Ovary (tissue), 9 donors: ENCODE data around the gene CXCR5. TPM values are rescaled to one million over a fixed set of nuclear protein-coding genes. Genes with fewer than 3 reads are reported as not detected.

Experiments used
- DNase-seq, 5 donors: peaks; one replicate each; pipeline ENCODE4 v3.0.0-alpha.2; 2019 to 2020
- H3K27ac ChIP-seq, 2 donors: fragments of 200-600 bp; one replicate each; pipeline versions ENCODE4 v1.5.1 to v1.8.0; 2019 to 2022
- H3K27me3 ChIP-seq: fragments of 200-600 bp; one replicate; pipeline ENCODE4 v1.8.0; 2022
- H3K36me3 ChIP-seq: fragments of 200-600 bp; sonication (generic); one replicate; pipeline ENCODE4 v1.5.1; 2019
- H3K4me1 ChIP-seq: one replicate; pipeline ENCODE4 v1.8.1; 2013; ENCODE audit warnings: mild to moderate bottlenecking, moderate library complexity; ENCODE audit not compliant: insufficient read depth
- H3K4me3 ChIP-seq: fragments of 200-600 bp; sonication (generic); one replicate; pipeline ENCODE4 v1.5.1; 2017
- H3K9me3 ChIP-seq, 2 donors: fragments of 200-600 bp in 1 of 2; sonication (generic) in 1 of 2; one replicate each; pipeline versions ENCODE4 v1.5.1 to v1.8.1; 2013 to 2019; ENCODE audit warnings: mild to moderate bottlenecking in 1 of 2, moderate library complexity in 1 of 2
- EP300 ChIP-seq: sonication (generic); formaldehyde crosslinking; IDR thresholded peaks from one replicate; pipeline ENCODE4 v1.6.1; 2017; ENCODE audit warnings: antibody characterized with exemption
- POLR2A ChIP-seq: fragments of 450-650 bp; IDR thresholded peaks from one replicate; pipeline ENCODE4 v1.6.1; 2017; ENCODE audit warnings: antibody characterized with exemption, mild to moderate bottlenecking, moderate library complexity
- WGBS, 3 donors: extraction: QIAGEN DNeasy Blood & Tissue Kit in 1 of 3; methylation state at CpG; one replicate each; pipeline versions ENCODE4 v1.1.5 to v1.1.7; 2013 to 2017; 5-methylcytosine and 5-hydroxymethylcytosine counted together
- intact Hi-C, 4 donors: fragments of 100-400 bp; cut with DNase I; formaldehyde crosslinking; loops; one replicate each; pipeline versions ENCODE4 v1.11.0 to v1.15.1; 2022 to 2023
- polyA plus RNA-seq, 2 donors: library from polyadenylated mRNA; stranded (reverse); fragments of 200-250 nt in 1 of 2; fragments of 350-450 nt in 1 of 2; fragmentation: Illumina TruSeq in 1 of 2; extraction: RNeasy Lipid Tissue Mini Kit (QIAGEN cat#74804) in 1 of 2; gene quantifications; one replicate each; pipeline ENCODE4 v1.2.3, GENCODE V29; 2013 to 2014
- total RNA-seq, 7 donors: library from RNA; depleted of rRNA in 2 of 7; stranded (reverse); fragments of >200 nt in 2 of 7; fragmentation: NEBNext Ultra II Directional in 3 of 7; extraction: Animal tissue kit (Norgen Biotek cat#: 25700) in 3 of 7; gene quantifications; one replicate each; pipeline versions ENCODE4 v1.1.0 to v1.2.4, GENCODE V29; 2016 to 2023
- TF ChIP-seq, protein P1 (sequence below), 3 donors: fragments of 450-650 bp in 2 of 3; fragments of 200-600 bp in 1 of 3; IDR thresholded peaks; one replicate each; pipeline versions ENCODE4 v1.5.1 to v1.8.0; 2016 to 2022; ENCODE audit warnings: antibody characterized with exemption in 3 of 3, mild to moderate bottlenecking in 1 of 3
- donor health status: DM: no; HTN: no; CAD: no; lungs with moderate emphysema.
- donor health status: DM: no; HTN: no; CAD: no.
- donor health status: Bipolar disorder and iron deficiency.
- donor health status: DM: yes; HTN: yes; CAD: no.
- donor health status: DM: no; HTN: no; CAD: no.
- donor health status: DM: yes; HTN: yes; CAD: no.

CXCR5 gene
- total and polyA plus RNA-seq, 9 donors: 0.05 to 0.17 TPM; not detected in 7

DNA sequence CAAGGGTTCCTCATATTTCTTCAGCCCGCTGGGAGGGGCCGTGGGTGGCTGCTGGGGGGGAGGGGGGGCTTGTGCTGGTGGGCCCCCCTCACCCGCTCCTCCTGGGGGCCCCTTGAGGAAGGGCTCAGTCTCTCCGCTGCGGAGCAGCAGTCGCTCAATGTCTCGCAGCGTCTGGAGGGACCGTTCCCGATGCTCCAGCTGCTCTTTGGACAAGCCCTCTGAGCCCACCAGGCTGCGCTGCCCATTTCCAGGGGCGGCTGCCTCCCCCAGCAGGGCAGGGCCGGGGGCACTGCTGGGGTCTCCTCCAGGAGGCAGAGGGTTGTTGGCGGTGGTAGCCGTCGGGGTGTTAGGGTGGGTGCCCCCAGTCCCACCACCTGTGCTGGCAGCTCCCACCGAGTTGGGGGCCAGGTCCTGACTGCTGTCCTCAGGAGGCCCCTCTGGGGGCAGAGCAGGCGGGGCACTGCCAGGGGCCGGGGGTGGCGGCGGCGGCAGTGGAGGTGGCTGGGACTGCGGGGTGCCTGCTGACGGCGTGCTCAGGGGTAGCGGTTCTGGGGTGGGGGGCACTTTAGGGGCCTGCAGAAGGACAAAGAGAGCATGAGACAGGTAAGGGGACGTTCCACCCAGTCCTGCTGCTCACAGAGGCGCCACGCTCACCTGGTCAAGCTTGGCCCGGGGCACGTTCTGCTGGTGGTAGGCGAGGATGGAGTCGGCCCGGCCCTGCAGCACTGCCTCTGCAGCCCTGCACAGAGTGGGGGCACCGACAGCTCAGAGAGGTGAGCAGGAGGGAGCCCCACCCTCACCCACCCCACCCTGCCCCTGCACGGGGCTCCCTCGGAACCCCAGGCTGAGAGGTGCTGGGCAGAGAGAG, 18.9 kb downstream of the CXCR5 start:
- 78 to 81% (median 79%) methylated on average over 33 to 37 of the region's 37 CpGs for WGBS, 3 donors
- intact Hi-C loops: loop anchor here in 1 of 4 donors (5.0 kb wide), 1 partner anchor 35 kb away; no protein-coding TSS in a partner anchor
- Histone ChIP-seq H3K36me3 (no peaks in the 10 kb centered on the region), H3K4me1 (no peaks in the 10 kb centered on the region), H3K27ac (no peak overlapping the region), H3K4me3 (no peak overlapping the region), H3K27me3 (no peaks in the 10 kb centered on the region), H3K9me3 (no peaks in the 10 kb centered on the region)
- DNase-seq: peak in 1 of 5 donors; percentile 21
- TF ChIP-seq POLR2A (no peak), EP300 (no peak)
- TF ChIP-seq, protein P1, sequence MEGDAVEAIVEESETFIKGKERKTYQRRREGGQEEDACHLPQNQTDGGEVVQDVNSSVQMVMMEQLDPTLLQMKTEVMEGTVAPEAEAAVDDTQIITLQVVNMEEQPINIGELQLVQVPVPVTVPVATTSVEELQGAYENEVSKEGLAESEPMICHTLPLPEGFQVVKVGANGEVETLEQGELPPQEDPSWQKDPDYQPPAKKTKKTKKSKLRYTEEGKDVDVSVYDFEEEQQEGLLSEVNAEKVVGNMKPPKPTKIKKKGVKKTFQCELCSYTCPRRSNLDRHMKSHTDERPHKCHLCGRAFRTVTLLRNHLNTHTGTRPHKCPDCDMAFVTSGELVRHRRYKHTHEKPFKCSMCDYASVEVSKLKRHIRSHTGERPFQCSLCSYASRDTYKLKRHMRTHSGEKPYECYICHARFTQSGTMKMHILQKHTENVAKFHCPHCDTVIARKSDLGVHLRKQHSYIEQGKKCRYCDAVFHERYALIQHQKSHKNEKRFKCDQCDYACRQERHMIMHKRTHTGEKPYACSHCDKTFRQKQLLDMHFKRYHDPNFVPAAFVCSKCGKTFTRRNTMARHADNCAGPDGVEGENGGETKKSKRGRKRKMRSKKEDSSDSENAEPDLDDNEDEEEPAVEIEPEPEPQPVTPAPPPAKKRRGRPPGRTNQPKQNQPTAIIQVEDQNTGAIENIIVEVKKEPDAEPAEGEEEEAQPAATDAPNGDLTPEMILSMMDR (IDR thresholded peaks at IDR 0.05): no peak

DNA sequence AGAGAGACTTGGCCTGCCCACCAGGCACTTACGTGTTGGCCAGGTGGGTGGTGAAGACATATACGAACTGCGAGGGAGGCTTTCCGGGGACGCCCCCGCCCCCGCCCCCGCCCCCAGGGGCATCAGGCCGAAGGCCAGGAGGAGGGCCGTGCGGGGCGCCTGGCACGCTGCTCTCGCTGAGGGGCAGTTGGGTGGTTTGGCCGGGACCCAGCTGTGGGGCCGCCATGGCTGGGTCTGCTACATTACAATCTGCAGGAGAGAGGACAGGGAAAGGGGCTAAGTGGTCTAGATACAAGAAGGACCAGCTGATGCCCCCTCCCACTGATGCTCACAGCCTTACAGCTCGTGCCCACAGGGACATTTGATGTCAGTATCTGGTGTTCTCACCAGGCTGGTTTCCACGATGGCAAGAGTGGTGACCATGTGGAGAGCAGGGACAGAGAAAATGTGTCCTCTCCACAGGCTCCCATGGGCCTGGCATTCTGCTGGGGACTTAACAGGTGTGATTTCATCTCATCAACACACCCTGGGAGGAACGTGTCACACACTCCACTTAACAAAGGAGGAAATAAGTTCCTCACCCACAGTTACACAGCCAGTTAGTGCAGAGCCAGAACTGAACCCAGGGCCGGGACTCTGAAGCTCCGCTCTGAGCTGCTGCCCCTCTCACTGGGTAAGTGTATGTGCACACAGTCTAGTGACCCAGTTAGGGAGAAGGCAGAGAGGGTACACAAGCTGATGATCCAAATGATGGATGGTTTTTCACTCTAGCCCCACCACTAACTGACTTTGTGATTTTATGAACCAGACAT, 19.7 kb downstream of the CXCR5 start:
- no peaks in the 10 kb centered on the region for H3K36me3 ChIP-seq

DNA sequence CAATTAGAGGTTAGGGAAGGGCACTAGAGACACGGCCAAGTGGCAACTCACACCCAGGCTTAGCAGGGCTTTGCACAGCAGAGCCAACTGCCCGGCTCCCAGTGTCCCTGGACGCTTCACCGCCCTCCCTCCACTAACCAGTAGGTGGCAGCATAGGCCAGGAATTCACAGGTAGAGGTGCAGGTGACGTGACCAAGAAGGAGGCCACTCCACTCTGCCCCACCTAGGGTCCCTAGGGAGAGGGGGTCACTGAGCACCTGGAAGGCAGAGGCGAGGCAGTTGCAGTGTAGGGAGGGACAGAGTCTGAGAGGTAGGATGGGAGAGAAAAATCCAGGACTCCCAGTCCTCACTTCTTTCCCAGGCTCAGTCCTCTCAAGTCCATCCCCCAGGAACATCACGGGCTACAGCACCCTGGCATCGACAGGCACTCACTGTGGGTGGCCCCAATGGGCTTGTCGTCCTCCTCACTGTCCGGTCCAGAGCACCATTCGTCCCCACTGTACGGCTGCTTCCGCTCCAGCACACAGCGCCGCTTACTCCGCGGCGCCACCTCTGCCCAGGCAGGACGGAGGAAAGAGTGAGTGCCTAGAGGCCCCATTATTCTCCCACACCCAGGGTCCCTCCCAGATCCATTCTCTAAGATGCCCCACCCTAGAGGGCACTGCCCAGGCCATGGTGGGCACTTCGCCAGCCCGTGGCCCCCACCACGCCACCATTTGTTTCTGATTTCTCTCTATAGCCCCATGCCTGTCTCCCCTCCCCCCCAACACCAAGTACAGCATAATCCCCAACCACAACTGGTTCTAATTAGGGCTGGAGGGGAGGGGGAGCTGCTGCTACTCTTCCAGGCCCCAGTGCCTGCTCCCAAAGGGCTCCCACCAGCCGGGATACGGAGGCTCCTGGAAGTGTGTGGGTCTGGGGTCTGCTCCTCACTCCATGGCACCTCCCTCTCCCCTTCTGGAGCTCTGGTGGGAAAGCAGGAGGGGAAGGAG, 23.7 kb downstream of the CXCR5 start:
- Histone ChIP-seq H3K27me3 (no peaks in the 10 kb centered on the region), H3K9me3 (no peaks in the 10 kb centered on the region), H3K4me3 (no peak overlapping the region), H3K27ac (peak overlapping the region; percentile 33 to 64), H3K36me3 (no peaks in the 10 kb centered on the region), H3K4me1 (peaks cover 16% of the 10 kb centered on the region)
- 45 to 49% (median 46%) methylated on average over 24 of the region's 24 CpGs for WGBS, 3 donors
- intact Hi-C loops: loop anchor here (1.0 to 5.0 kb wide), 4 partner anchors 21 to 50 kb away; partner anchors contain the start of gene UPK2 (in 1 of the 4)
- DNase-seq: peak; percentile 73 to 88 (median 87)
- TF ChIP-seq, protein P1 (IDR thresholded peaks at IDR 0.05): peak; percentile 85 to 96 (median 94)
- no peak for TF ChIP-seq EP300
- TF ChIP-seq POLR2A: peak; percentile 44

More for the DNA sequence above, 19.7 kb downstream of the CXCR5 start:
- no peaks in the 10 kb centered on the region for H3K27me3 ChIP-seq
- intact Hi-C loops: loop anchor here in 1 of 4 donors (5.0 kb wide), 1 partner anchor 34 kb away; no protein-coding TSS in a partner anchor
- peak in 1 of 5 donors; percentile 19 for DNase-seq
- WGBS, 3 donors: 70 to 80% (median 71%) methylated on average over 21 of the region's 21 CpGs
- H3K4me1 ChIP-seq: no peaks in the 10 kb centered on the region
- TF ChIP-seq POLR2A (no peak), EP300 (no peak)
- TF ChIP-seq, protein P1 (IDR thresholded peaks at IDR 0.05): no peak
- H3K9me3 ChIP-seq: no peaks in the 10 kb centered on the region
- no peak overlapping the region for H3K4me3 ChIP-seq
- no peak overlapping the region for H3K27ac ChIP-seq
